Loucy (cell line): ENCODE results near the gene ASB7.

ENCODE experiments used
- H2AFZ ChIP-seq: fragments of 200-600 bp; sonication (generic); 2 replicates; pipeline ENCODE4 v1.6.0; 2016; ENCODE audit warnings: antibody characterized with exemption, mild to moderate bottlenecking, low read length, moderate library complexity
- H3F3A ChIP-seq: fragments of 200-600 bp; 2 replicates; pipeline ENCODE4 v1.6.0; 2016; ENCODE audit warnings: antibody characterized with exemption, low read depth, mild to moderate bottlenecking
- H3K27me3 ChIP-seq: fragments of 200-600 bp; sonication (generic); 2 replicates; pipeline ENCODE4 v1.6.1; 2014; ENCODE audit warnings: low read length, mild to moderate bottlenecking; ENCODE audit not compliant: insufficient read depth, poor library complexity, severe bottlenecking
- H3K36me3 ChIP-seq: fragments of 200-600 bp; sonication (generic); 2 replicates; pipeline ENCODE4 v1.6.1; 2016; ENCODE audit warnings: low read length; ENCODE audit not compliant: insufficient read depth
- H3K4me1 ChIP-seq: fragments of 200-600 bp; sonication (generic); 2 replicates; pipeline ENCODE4 v1.5.1; 2014; ENCODE audit warnings: low read length, mild to moderate bottlenecking; ENCODE audit not compliant: insufficient read depth, poor library complexity, severe bottlenecking
- H3K4me2 ChIP-seq: fragments of 200-600 bp; sonication (generic); 2 replicates; pipeline ENCODE4 v1.6.0; 2014; ENCODE audit warnings: antibody characterized with exemption, low read length, low read depth, mild to moderate bottlenecking; ENCODE audit not compliant: poor library complexity, severe bottlenecking
- H3K4me3 ChIP-seq: fragments of 200-600 bp; sonication (generic); 2 replicates; pipeline ENCODE4 v1.5.1; 2014; ENCODE audit warnings: low read length, mild to moderate bottlenecking, mixed read lengths; ENCODE audit not compliant: poor library complexity, severe bottlenecking
- H3K79me2 ChIP-seq: fragments of 200-600 bp; sonication (generic); 2 replicates; pipeline ENCODE4 v1.6.1; 2014; ENCODE audit warnings: low read length; ENCODE audit not compliant: insufficient read depth
- H3K9ac ChIP-seq: fragments of 200-600 bp; sonication (generic); 2 replicates; pipeline ENCODE4 v1.6.0; 2014; ENCODE audit warnings: mild to moderate bottlenecking, low read depth, low read length, moderate library complexity; ENCODE audit not compliant: poor library complexity, severe bottlenecking
- H3K9me2 ChIP-seq: fragments of 200-600 bp; sonication (generic); replicated peaks from 2 replicates; pipeline ENCODE4 v1.6.1; 2016; ENCODE audit warnings: low read depth, low read length, mixed read lengths
- H3K9me3 ChIP-seq: fragments of 200-600 bp; sonication (generic); 2 replicates; pipeline ENCODE4 v1.6.1; 2014; ENCODE audit warnings: mild to moderate bottlenecking, antibody characterized with exemption, low read length, low read depth; ENCODE audit not compliant: insufficient read depth
- H4K20me1 ChIP-seq: fragments of 200-600 bp; sonication (generic); 2 replicates; pipeline ENCODE4 v1.6.0; 2014; ENCODE audit warnings: antibody characterized with exemption, low read length, mild to moderate bottlenecking; ENCODE audit not compliant: insufficient read depth, poor library complexity, severe bottlenecking
- EZH2phosphoT487 ChIP-seq: fragments of 200-600 bp; IDR thresholded peaks from 2 replicates; pipeline ENCODE4 v1.6.1; 2018; ENCODE audit warnings: antibody characterized with exemption, mild to moderate bottlenecking, moderate library complexity, borderline replicate concordance
- TF ChIP-seq, protein P1 (sequence below): fragments of 200-600 bp; sonication (generic); conservative IDR thresholded peaks from 2 replicates; pipeline ENCODE4 v1.5.1; 2014; ENCODE audit warnings: mild to moderate bottlenecking, antibody characterized with exemption, low read length

Gene ASB7

DNA sequence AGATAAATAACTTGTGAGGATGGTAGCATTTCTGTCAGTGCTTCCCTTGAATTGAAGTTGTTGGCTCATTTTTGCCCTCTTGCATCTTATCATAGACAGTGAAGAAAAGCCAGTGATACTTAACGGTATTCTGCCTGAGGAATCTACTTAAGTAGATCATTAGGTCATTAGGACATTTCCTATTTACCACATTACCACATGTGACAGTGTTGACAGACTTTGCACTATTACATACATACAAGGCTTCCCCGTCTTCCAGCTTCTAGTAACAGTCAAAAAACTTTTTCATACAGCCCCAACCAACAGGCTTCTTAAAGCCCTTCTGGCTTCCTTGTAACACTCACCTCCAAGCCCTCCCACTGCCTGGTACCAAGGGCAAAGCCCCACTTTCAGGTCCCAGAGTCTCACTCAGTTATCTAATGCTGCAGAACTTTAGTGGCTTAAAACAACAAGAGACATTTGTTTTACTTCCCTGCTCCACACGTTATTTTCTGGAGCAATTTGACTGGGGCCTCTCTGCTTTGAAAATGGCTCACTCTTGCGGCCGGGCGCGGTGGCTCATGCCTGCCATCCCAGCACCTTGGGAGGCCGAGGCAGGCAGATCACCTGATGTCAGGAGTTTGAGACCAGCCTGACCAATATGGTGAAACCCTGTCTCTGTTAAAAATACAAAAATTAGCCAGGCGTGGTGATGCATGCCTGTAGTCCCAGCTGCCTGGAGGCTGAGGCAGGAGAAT lies 40.0 kb downstream of the ASB7 start:
- peaks cover 11% of the 10 kb centered on the region for H3K4me1 ChIP-seq
- no peaks in the 10 kb centered on the region for H4K20me1 ChIP-seq
- no peak overlapping the region for H3K9ac ChIP-seq
- TF ChIP-seq, protein P1, sequence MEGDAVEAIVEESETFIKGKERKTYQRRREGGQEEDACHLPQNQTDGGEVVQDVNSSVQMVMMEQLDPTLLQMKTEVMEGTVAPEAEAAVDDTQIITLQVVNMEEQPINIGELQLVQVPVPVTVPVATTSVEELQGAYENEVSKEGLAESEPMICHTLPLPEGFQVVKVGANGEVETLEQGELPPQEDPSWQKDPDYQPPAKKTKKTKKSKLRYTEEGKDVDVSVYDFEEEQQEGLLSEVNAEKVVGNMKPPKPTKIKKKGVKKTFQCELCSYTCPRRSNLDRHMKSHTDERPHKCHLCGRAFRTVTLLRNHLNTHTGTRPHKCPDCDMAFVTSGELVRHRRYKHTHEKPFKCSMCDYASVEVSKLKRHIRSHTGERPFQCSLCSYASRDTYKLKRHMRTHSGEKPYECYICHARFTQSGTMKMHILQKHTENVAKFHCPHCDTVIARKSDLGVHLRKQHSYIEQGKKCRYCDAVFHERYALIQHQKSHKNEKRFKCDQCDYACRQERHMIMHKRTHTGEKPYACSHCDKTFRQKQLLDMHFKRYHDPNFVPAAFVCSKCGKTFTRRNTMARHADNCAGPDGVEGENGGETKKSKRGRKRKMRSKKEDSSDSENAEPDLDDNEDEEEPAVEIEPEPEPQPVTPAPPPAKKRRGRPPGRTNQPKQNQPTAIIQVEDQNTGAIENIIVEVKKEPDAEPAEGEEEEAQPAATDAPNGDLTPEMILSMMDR = no peak
- no peak for TF ChIP-seq EZH2phosphoT487
- H2AFZ ChIP-seq = no peak overlapping the region
- no peaks in the 10 kb centered on the region for H3F3A ChIP-seq
- no peak overlapping the region for H3K4me3 ChIP-seq
- no peaks in the 10 kb centered on the region; the same call in 1 of the 2 replicates for H3K79me2 ChIP-seq
- H3K27me3 ChIP-seq = no peaks in the 10 kb centered on the region
- H3K36me3 ChIP-seq = no peaks in the 10 kb centered on the region
- H3K9me2 ChIP-seq = no peaks in the 10 kb centered on the region
- no peaks in the 10 kb centered on the region for H3K9me3 ChIP-seq
- H3K4me2 ChIP-seq = no peak overlapping the region

DNA sequence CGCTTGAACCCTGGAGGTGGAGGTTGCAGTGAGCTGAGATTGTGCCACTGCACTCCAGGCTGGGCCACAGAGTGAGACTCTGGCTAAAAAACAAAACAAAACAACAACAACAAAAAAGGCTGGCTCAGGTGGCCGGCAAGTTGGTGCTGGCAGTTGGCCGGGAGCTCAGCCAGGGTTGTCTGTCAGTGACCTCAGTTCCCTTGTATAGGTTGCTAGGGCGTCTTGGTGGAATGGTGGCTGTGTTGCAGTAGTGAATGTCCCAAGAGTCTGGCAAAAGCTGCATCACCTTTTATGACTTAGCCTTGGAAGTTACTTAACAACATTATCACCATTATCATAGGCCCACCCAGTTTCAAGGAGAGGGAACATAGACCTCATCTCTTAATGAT lies 40.6 kb downstream of the ASB7 start:
- Histone ChIP-seq H3K4me1 (peaks cover 11% of the 10 kb centered on the region), H3K4me3 (no peak overlapping the region), H3K9me3 (no peaks in the 10 kb centered on the region), H3K9me2 (no peaks in the 10 kb centered on the region), H3K9ac (no peak overlapping the region), H3K36me3 (no peaks in the 10 kb centered on the region), H3K4me2 (no peak overlapping the region), H3K27me3 (no peaks in the 10 kb centered on the region), H3F3A (no peaks in the 10 kb centered on the region), H3K79me2 (no peaks in the 10 kb centered on the region; the same call in 1 of the 2 replicates), H4K20me1 (no peaks in the 10 kb centered on the region), H2AFZ (no peak overlapping the region)
- TF ChIP-seq, protein P1 = no peak
- TF ChIP-seq EZH2phosphoT487 = no peak

DNA sequence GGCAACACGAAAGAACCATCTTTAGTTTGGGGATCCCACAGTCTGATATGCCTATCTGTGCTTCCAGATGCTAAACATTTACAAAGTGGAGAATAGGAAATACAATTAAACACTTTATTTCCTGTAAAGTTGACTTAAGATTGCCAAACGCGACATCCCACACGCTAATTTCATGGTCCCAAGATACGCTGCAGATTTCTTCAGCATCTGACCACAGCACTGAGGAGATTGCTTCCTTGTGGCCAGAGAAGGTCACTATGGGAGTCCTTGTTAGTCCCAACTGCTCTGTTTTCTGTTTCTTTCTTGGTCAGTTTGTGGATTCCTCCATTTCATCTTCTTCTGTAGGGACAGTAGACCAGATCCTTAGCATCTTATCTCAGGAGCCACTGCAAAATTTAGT lies 43.3 kb downstream of the ASB7 start:
- no peaks in the 10 kb centered on the region for H3F3A ChIP-seq
- H2AFZ ChIP-seq = no peak overlapping the region
- H3K9ac ChIP-seq = no peak overlapping the region

More for the DNA sequence above, 43.3 kb downstream of the ASB7 start:
- Histone ChIP-seq H3K79me2 (no peaks in the 10 kb centered on the region; the same call in 1 of the 2 replicates), H3K9me3 (no peaks in the 10 kb centered on the region), H3K27me3 (no peaks in the 10 kb centered on the region), H3K36me3 (peaks cover 5% of the 10 kb centered on the region; the same call in 1 of the 2 replicates), H3K4me3 (no peak overlapping the region), H4K20me1 (no peaks in the 10 kb centered on the region), H3K4me1 (peaks cover 11% of the 10 kb centered on the region), H3K4me2 (no peak overlapping the region), H3K9me2 (no peaks in the 10 kb centered on the region)
- TF ChIP-seq EZH2phosphoT487 = no peak
- TF ChIP-seq, protein P1 = no peak
